Pancreas (tissue), 10 donors: Measurements from ENCODE around the gene PPFIA2. TPM values are rescaled to one million over a fixed set of nuclear protein-coding genes. Genes with fewer than 3 reads are reported as not detected.

Experiments
- ATAC-seq, 4 donors: fragments of 200-7000 bp; cut with Tn5 transposase; one replicate each; pipeline versions ENCODE4 v1.8.0 to v1.9.1; 2020; ENCODE audit warnings: mild to moderate bottlenecking in 4 of 4, moderate library complexity in 4 of 4
- DNase-seq, 6 donors: peaks; one replicate each; pipeline ENCODE4 v3.0.0-alpha.2; 2020
- FAIRE-seq: peaks from 2 replicates; lab custom pipeline; 2012; peaks lifted over from hg19 to GRCh38; lab: Jason Lieb, UNC
- H3K27ac ChIP-seq, 4 donors: fragments of 200-600 bp; sonication (generic); 1 replicate in 3 of 4; 2 replicates in 1 of 4; pipeline versions ENCODE4 v1.5.0 to v1.8.0; 2020
- H3K27me3 ChIP-seq, 4 donors: fragments of 200-600 bp; one replicate each; pipeline ENCODE4 v1.8.0; 2021
- H3K36me3 ChIP-seq, 3 donors: fragments of 200-600 bp; sonication (generic) in 1 of 3; one replicate each; pipeline versions ENCODE4 v1.5.0 to v1.8.0; 2020 to 2021
- H3K4me1 ChIP-seq, 3 donors: fragments of 200-600 bp; one replicate each; pipeline ENCODE4 v1.8.0; 2021
- H3K4me3 ChIP-seq, 4 donors: fragments of 200-600 bp; sonication (generic) in 2 of 4; one replicate each; pipeline versions ENCODE4 v1.5.0 to v1.8.0; 2020 to 2021
- H3K9me3 ChIP-seq, 4 donors: fragments of 200-600 bp; one replicate each; pipeline ENCODE4 v1.8.0; 2021
- WGBS, 2 donors: extraction: QIAGEN DNeasy Blood & Tissue Kit; methylation state at CpG; one replicate each; pipeline ENCODE4 v1.1.7; 2013; 5-methylcytosine and 5-hydroxymethylcytosine counted together
- intact Hi-C, 3 donors: fragments of 100-400 bp; cut with DNase I; formaldehyde crosslinking; loops; one replicate each; pipeline versions ENCODE4 v1.11.1 to v1.14.2; 2022
- polyA plus RNA-seq, 2 donors: library from polyadenylated mRNA; stranded (reverse); fragments of 200-250 nt; gene quantifications; one replicate each; pipeline ENCODE4 v1.2.3, GENCODE V29; 2013
- total RNA-seq, 6 donors: library from RNA; stranded (reverse); fragmentation: NEBNext Ultra II Directional in 4 of 6; extraction: Animal tissue kit (Norgen Biotek cat#: 25700) in 4 of 6; gene quantifications; one replicate each; pipeline versions ENCODE4 v1.2.1 to v1.2.4, GENCODE V29; 2021 to 2023
- TF ChIP-seq, protein P1 (sequence below), 4 donors: fragments of 200-600 bp; sonication (generic) in 3 of 4; IDR thresholded peaks; one replicate each; pipeline versions ENCODE4 v1.5.0 to v1.8.0; 2021; ENCODE audit warnings: antibody characterized with exemption in 4 of 4
- donor health status: healthy with polysubstance abuse.
- donor health status: DM: no; HTN: no; CAD: no; lungs with moderate emphysema.
- donor health status: DM: no; HTN: no; CAD: no.
- donor health status: control.
- donor health status: control.
- donor health status: Bipolar disorder and iron deficiency.
- donor health status: DM: yes; HTN: yes; CAD: no.
- donor health status: DM: no; HTN: no; CAD: no.
- donor health status: DM: no; HTN: no; CAD: no.
- donor health status: DM: yes; HTN: yes; CAD: no.

The PPFIA2 gene
- total and polyA plus RNA-seq, 8 donors: 0.35 to 1.9 (median 0.55) TPM; not detected in 1

- TF ChIP-seq, protein P1, sequence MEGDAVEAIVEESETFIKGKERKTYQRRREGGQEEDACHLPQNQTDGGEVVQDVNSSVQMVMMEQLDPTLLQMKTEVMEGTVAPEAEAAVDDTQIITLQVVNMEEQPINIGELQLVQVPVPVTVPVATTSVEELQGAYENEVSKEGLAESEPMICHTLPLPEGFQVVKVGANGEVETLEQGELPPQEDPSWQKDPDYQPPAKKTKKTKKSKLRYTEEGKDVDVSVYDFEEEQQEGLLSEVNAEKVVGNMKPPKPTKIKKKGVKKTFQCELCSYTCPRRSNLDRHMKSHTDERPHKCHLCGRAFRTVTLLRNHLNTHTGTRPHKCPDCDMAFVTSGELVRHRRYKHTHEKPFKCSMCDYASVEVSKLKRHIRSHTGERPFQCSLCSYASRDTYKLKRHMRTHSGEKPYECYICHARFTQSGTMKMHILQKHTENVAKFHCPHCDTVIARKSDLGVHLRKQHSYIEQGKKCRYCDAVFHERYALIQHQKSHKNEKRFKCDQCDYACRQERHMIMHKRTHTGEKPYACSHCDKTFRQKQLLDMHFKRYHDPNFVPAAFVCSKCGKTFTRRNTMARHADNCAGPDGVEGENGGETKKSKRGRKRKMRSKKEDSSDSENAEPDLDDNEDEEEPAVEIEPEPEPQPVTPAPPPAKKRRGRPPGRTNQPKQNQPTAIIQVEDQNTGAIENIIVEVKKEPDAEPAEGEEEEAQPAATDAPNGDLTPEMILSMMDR (IDR thresholded peaks at IDR 0.05): no peak
- peaks cover 0 to 4% (median 0%) of the 10 kb centered on the region in 4 donors for H3K27me3 ChIP-seq
- ATAC-seq (no peak), FAIRE-seq (no peak), DNase-seq (no peak)
- 66 to 74% methylated on average over 5 of the region's 5 CpGs for WGBS, 2 donors
- no peak overlapping the region for H3K4me3 ChIP-seq
- intact Hi-C loops: no loop called here
- no peak overlapping the region for H3K27ac ChIP-seq
- H3K36me3 ChIP-seq: no peaks in the 10 kb centered on the region
- H3K4me1 ChIP-seq: no peaks in the 10 kb centered on the region
- H3K9me3 ChIP-seq: no peaks in the 10 kb centered on the region
Observed at GRCh38 chr12:81347404-81347803, 411.7 kb downstream of the PPFIA2 start.

DNA sequence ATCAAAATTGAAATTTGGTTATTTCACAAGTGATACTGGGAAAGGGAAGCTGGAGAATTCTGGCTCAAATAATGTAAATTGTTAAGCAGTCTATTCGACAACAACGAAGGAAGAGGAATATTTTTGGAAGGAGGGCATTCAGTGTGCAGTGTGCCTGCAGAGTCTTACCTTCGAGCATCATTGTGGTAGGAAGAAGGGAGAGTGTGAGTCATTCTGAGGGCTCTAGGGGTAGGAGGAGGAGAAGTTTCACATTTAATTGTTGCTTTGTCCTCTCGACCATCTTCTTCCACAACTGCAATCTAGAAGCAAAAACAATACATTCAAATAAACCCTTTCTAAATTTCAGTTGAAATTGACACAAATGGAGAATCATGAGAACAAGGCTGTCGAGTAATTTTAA is 418.2 kb downstream of the PPFIA2 start:
- FAIRE-seq: no peak
- 48 to 58% methylated on average over 5 of the region's 5 CpGs for WGBS, 2 donors
- no peak overlapping the region for H3K4me3 ChIP-seq
- H3K4me1 ChIP-seq: no peaks in the 10 kb centered on the region
- peaks cover 0 to 4% (median 2%) of the 10 kb centered on the region in 4 donors for H3K27me3 ChIP-seq
- intact Hi-C loops: no loop called here
- no peak overlapping the region for H3K27ac ChIP-seq
- no peaks in the 10 kb centered on the region for H3K36me3 ChIP-seq
- no peaks in the 10 kb centered on the region for H3K9me3 ChIP-seq
- no peak for ATAC-seq
- no peak for DNase-seq
- TF ChIP-seq, protein P1 (IDR thresholded peaks at IDR 0.05): no peak

- no peak for DNase-seq
- Histone ChIP-seq H3K4me1 (no peaks in the 10 kb centered on the region), H3K36me3 (no peaks in the 10 kb centered on the region), H3K27ac (no peak overlapping the region), H3K27me3 (peaks cover 0 to 4% (median under 1%) of the 10 kb centered on the region in 4 donors), H3K9me3 (no peaks in the 10 kb centered on the region), H3K4me3 (no peak overlapping the region)
- FAIRE-seq: no peak
- TF ChIP-seq, protein P1 (IDR thresholded peaks at IDR 0.05): no peak
- 50 to 57% methylated on average over 4 of the region's 4 CpGs for WGBS, 2 donors
- intact Hi-C loops: no loop called here
- ATAC-seq: no peak
Observed at GRCh38 chr12:81339071-81339470, 420.1 kb downstream of the PPFIA2 start.

- Histone ChIP-seq H3K9me3 (no peaks in the 10 kb centered on the region), H3K4me3 (no peak overlapping the region), H3K4me1 (no peaks in the 10 kb centered on the region), H3K27me3 (peaks cover 0 to 4% (median 0%) of the 10 kb centered on the region in 4 donors), H3K36me3 (no peaks in the 10 kb centered on the region), H3K27ac (no peak overlapping the region)
- FAIRE-seq: no peak
- no peak for ATAC-seq
- intact Hi-C loops: no loop called here
- TF ChIP-seq, protein P1 (IDR thresholded peaks at IDR 0.05): no peak
- DNase-seq: no peak
- WGBS, 2 donors: 76 to 84% methylated on average over 2 of the region's 2 CpGs
Observed at GRCh38 chr12:81337886-81338285, 421.3 kb downstream of the PPFIA2 start.

DNA sequence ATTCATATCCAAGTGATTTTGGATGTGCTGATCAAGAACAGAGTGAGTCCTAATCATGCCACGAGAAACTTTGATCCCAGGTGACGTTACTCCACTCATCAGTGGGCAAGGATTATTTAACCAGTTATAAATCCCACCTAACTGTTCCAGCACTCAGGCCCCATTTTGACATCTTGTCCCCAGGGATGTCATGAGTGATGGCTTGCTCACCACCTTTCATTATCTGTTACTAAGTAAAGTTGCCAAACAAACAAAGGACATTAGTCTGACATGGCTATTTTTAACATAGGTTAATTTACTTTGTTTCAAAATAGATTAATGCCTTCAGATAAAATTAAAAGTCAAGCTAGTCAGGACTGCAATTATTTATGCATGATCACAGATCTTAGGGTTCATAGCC is 425.3 kb downstream of the PPFIA2 start:
- WGBS, 2 donors: 20 to 28% methylated on average over 2 of the region's 2 CpGs
- intact Hi-C loops: no loop called here
- TF ChIP-seq, protein P1 (IDR thresholded peaks at IDR 0.05): no peak
- FAIRE-seq (no peak), DNase-seq (no peak), ATAC-seq (no peak)
- H3K9me3 ChIP-seq: no peaks in the 10 kb centered on the region
- H3K4me1 ChIP-seq: no peaks in the 10 kb centered on the region
- peaks cover 0 to 4% (median 0%) of the 10 kb centered on the region in 4 donors for H3K27me3 ChIP-seq
- no peak overlapping the region for H3K27ac ChIP-seq
- no peaks in the 10 kb centered on the region for H3K36me3 ChIP-seq
- no peak overlapping the region for H3K4me3 ChIP-seq
